CD14-positive monocyte (primary cell): ENCODE data around the gene IL6. TPM values are rescaled to one million over a fixed set of nuclear protein-coding genes. Genes with fewer than 3 reads are reported as not detected.

Source experiments
- DNase-seq, 3 donors: peaks; one replicate each; pipeline ENCODE4 v3.0.0-alpha.2; 2011 to 2022
- H2AFZ ChIP-seq: 2 replicates; pipeline ENCODE4 v1.6.0; 2012; ENCODE audit warnings: mild to moderate bottlenecking, low read depth, low read length, inconsistent platforms; ENCODE audit not compliant: insufficient read depth, poor library complexity, severe bottlenecking
- H3K27ac ChIP-seq, 2 donors: 1 replicate in 1 of 2; 2 replicates in 1 of 2; pipeline ENCODE4 v1.5.1; 2012 to 2013; ENCODE audit warnings: low read length in 2 of 2, control low read depth in 1 of 2, inconsistent platforms in 1 of 2, low read depth in 1 of 2, mild to moderate bottlenecking in 1 of 2
- H3K27me3 ChIP-seq, 2 donors: one replicate each; pipeline versions ENCODE4 v1.6.0 to v1.6.1; 2011 to 2013; ENCODE audit warnings: low read length in 2 of 2; ENCODE audit not compliant: control insufficient read depth in 2 of 2, insufficient read depth in 2 of 2
- H3K36me3 ChIP-seq, 2 donors: replicated peaks in 1 of 2; 1 replicate in 1 of 2; 2 replicates in 1 of 2; pipeline versions ENCODE4 v1.5.1 to v1.6.1; 2012 to 2013; ENCODE audit warnings: low read length in 2 of 2, control low read depth in 1 of 2, inconsistent platforms in 1 of 2, mild to moderate bottlenecking in 1 of 2; ENCODE audit not compliant: insufficient read depth in 2 of 2, control insufficient read depth in 1 of 2
- H3K4me1 ChIP-seq, 2 donors: 1 replicate in 1 of 2; 2 replicates in 1 of 2; pipeline versions ENCODE4 v1.5.1 to v1.6.1; 2012 to 2013; ENCODE audit warnings: low read length in 2 of 2, control low read depth in 1 of 2, inconsistent platforms in 1 of 2, mild to moderate bottlenecking in 1 of 2, moderate library complexity in 1 of 2; ENCODE audit not compliant: insufficient read depth in 2 of 2, control insufficient read depth in 1 of 2
- H3K4me2 ChIP-seq: replicated peaks from 2 replicates; pipeline ENCODE3; 2012; ENCODE audit warnings: low read length, moderate library complexity, mild to moderate bottlenecking; ENCODE audit not compliant: poor library complexity, severe bottlenecking; ENCODE audit errors: extremely low read depth
- H3K4me3 ChIP-seq, 3 experiments: fragments of 200-600 bp in 1 of 3; sonication (generic) in 1 of 3; replicated peaks in 1 of 3; 1 replicate in 2 of 3; 2 replicates in 1 of 3; pipeline ENCODE4 v1.5.1; 2011 to 2013; ENCODE audit warnings: low read length in 3 of 3, mild to moderate bottlenecking in 3 of 3, control low read depth in 2 of 3, low read depth in 2 of 3, inconsistent platforms in 1 of 3, moderate library complexity in 1 of 3
- H3K79me2 ChIP-seq: 2 replicates; pipeline ENCODE4 v1.6.0; 2012; ENCODE audit warnings: mild to moderate bottlenecking, control low read depth, inconsistent platforms, low read length, moderate library complexity; ENCODE audit not compliant: insufficient read depth
- H3K9ac ChIP-seq: 2 replicates; pipeline ENCODE4 v1.6.0; 2017; ENCODE audit warnings: low read length, mild to moderate bottlenecking; ENCODE audit not compliant: insufficient read depth, poor library complexity, severe bottlenecking
- H3K9me3 ChIP-seq, 2 donors: replicated peaks in 1 of 2; 1 replicate in 1 of 2; 2 replicates in 1 of 2; pipeline versions ENCODE4 v1.5.1 to v1.6.1; 2012 to 2013; ENCODE audit warnings: low read length in 2 of 2, control low read depth in 1 of 2; ENCODE audit not compliant: control insufficient read depth in 1 of 2, insufficient read depth in 1 of 2
- H4K20me1 ChIP-seq: 2 replicates; pipeline ENCODE4 v1.6.0; 2012; ENCODE audit warnings: mild to moderate bottlenecking, low read length, control low read depth, moderate library complexity; ENCODE audit not compliant: insufficient read depth
- H3K27ac Mint-ChIP-seq, 7 donors: one replicate each; pipeline ENCODE4 v1.8.0; 2020; ENCODE audit warnings: mild to moderate bottlenecking in 7 of 7, mixed read lengths in 7 of 7, moderate library complexity in 6 of 7, inconsistent platforms in 2 of 7
- H3K27me3 Mint-ChIP-seq, 3 donors: one replicate each; pipeline ENCODE4 v1.8.0; 2021 to 2022; ENCODE audit warnings: low read depth in 3 of 3, mild to moderate bottlenecking in 3 of 3, mixed read lengths in 3 of 3, moderate library complexity in 3 of 3, inconsistent platforms in 1 of 3
- H3K36me3 Mint-ChIP-seq, 2 donors: one replicate each; pipeline ENCODE4 v1.8.0; 2020; ENCODE audit warnings: mixed read lengths in 2 of 2, inconsistent platforms in 1 of 2, mild to moderate bottlenecking in 1 of 2
- H3K4me1 Mint-ChIP-seq: one replicate; pipeline ENCODE4 v1.8.0; 2020; ENCODE audit warnings: mild to moderate bottlenecking, mixed read lengths
- H3K4me3 Mint-ChIP-seq, 2 donors: one replicate each; pipeline ENCODE4 v1.8.0; 2020; ENCODE audit warnings: mild to moderate bottlenecking in 2 of 2, mixed read lengths in 2 of 2, moderate library complexity in 1 of 2
- H3K9me3 Mint-ChIP-seq, 7 donors: one replicate each; pipeline ENCODE4 v1.8.0; 2020 to 2022; ENCODE audit warnings: mixed read lengths in 7 of 7, mild to moderate bottlenecking in 6 of 7, moderate library complexity in 6 of 7, inconsistent platforms in 2 of 7
- CTCF ChIP-seq: fragments of 200-600 bp; IDR thresholded peaks from one replicate; pipeline ENCODE4 v1.8.0; 2022; ENCODE audit warnings: antibody characterized with exemption, mild to moderate bottlenecking
- WGBS: methylation state at CpG from one replicate; pipeline ENCODE4 v1.1.5; 2013; ENCODE audit warnings: missing lambda C conversion rate; ENCODE audit not compliant: insufficient coverage; 5-methylcytosine and 5-hydroxymethylcytosine counted together
- intact Hi-C, 2 donors: fragments of 100-400 bp; cut with micrococcal nuclease; formaldehyde crosslinking; loops; one replicate each; pipeline versions ENCODE4 v1.15.0 to v1.15.1; 2023
- polyA plus RNA-seq, 3 donors: library from polyadenylated mRNA; depleted of rRNA in 1 of 3; unstranded in 2 of 3; stranded (reverse) in 1 of 3; fragments of 300-500 nt in 2 of 3; fragments of >200 nt in 1 of 3; fragmentation: Illumina TruSeq in 2 of 3; gene quantifications; 1 replicate in 2 of 3; 2 replicates in 1 of 3; pipeline ENCODE4 v1.2.3, GENCODE V29; 2012 to 2021

IL6 gene
- polyA plus RNA-seq, 3 donors = 0.28 to 3.5 (median 1.6) TPM

GRCh38 chr7:22709857-22710256 is 17.1 kb upstream of the IL6 start:
- no peaks in the 10 kb centered on the region for H3K36me3 Mint-ChIP-seq
- no peak overlapping the region for H3K4me3 Mint-ChIP-seq
- Histone ChIP-seq H3K79me2 (no peaks in the 10 kb centered on the region), H3K27me3 (no peaks in the 10 kb centered on the region), H3K9me3 (no peaks in the 10 kb centered on the region), H3K36me3 (no peaks in the 10 kb centered on the region), H2AFZ (no peak overlapping the region), H4K20me1 (no peaks in the 10 kb centered on the region), H3K4me3 (no peak overlapping the region), H3K4me2 (no peak overlapping the region), H3K9ac (no peak overlapping the region), H3K27ac (no peak overlapping the region), H3K4me1 (no peaks in the 10 kb centered on the region)
- no peak for TF ChIP-seq CTCF
- peak overlapping the region in 1 of 7 donors; percentile 4 for H3K27ac Mint-ChIP-seq
- H3K9me3 Mint-ChIP-seq = no peaks in the 10 kb centered on the region
- WGBS = 100% methylated on average over 1 of the region's 4 CpGs
- H3K4me1 Mint-ChIP-seq = no peaks in the 10 kb centered on the region
- peaks cover 0 to 3% (median 2%) of the 10 kb centered on the region in 3 donors for H3K27me3 Mint-ChIP-seq
- DNase-seq = no peak
- intact Hi-C loops = no loop called here

- H4K20me1 ChIP-seq = no peaks in the 10 kb centered on the region
- no peak overlapping the region for H3K4me3 ChIP-seq
- Mint-ChIP-seq H3K4me1 (no peaks in the 10 kb centered on the region), H3K4me3 (no peak overlapping the region), H3K27ac (no peak overlapping the region), H3K9me3 (no peaks in the 10 kb centered on the region), H3K27me3 (peaks cover 3 to 4% (median 4%) of the 10 kb centered on the region in 3 donors), H3K36me3 (no peaks in the 10 kb centered on the region)
- no peak overlapping the region for H3K9ac ChIP-seq
- H3K36me3 ChIP-seq = no peaks in the 10 kb centered on the region
- no peak for DNase-seq
- no peak overlapping the region for H2AFZ ChIP-seq
- no peaks in the 10 kb centered on the region for H3K27me3 ChIP-seq
- H3K4me1 ChIP-seq = no peaks in the 10 kb centered on the region
- H3K4me2 ChIP-seq = no peak overlapping the region
- intact Hi-C loops = no loop called here
- no CpG with 5 or more reads among the region's 1 CpG for WGBS
- H3K27ac ChIP-seq = no peak overlapping the region
- TF ChIP-seq CTCF = no peak
- no peaks in the 10 kb centered on the region for H3K9me3 ChIP-seq
- no peaks in the 10 kb centered on the region for H3K79me2 ChIP-seq
Measured at GRCh38 chr7:22712999-22713398, 14.0 kb upstream of the IL6 start.
